GM10266 (cell line): ENCODE measurements around the gene COL15A1.

ENCODE experiments used
- DNase-seq: peaks from one replicate; pipeline ENCODE4 v3.0.0; 2012; ENCODE audit errors: extremely low spot score
- TF ChIP-seq, protein P1 (sequence below): IDR thresholded peaks from 2 replicates; pipeline ENCODE4 v1.5.1; 2012; ENCODE audit warnings: mild to moderate bottlenecking, low read depth; ENCODE audit not compliant: control insufficient read depth, insufficient read depth; ENCODE audit errors: missing control alignments

The COL15A1 gene

DNA sequence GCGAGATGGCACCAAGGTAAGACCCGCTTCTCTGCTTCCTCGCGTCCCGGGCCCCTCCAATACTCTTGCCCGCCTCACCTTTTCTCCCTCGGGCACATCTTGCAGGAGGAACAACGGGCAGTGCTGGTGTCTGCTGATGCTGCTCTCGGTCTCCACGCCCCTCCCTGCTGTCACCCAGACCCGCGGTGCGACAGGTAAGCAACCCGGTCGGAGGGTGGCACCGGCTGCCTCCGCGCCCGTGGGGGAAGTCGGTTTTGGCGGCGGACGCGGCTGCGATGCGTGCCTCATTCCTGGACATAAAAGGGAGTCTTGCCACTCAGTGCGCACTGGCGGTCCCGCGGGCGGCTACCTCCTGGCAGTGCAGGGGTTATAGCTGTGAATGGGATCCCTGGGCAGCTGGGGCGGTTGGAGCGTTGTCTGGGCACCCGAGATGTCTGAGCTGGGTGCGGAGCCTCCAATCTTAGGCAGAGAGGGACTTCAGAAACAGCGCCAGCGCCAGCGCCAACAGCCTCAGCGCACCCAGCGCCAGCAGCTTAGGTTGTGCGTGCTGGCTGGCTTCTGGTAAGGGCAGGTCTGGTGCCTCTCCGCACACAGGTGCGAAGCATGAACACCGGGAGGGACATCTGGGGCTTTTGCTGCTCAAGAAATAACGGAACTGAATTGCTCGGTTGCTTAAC, 488 bp downstream of the COL15A1 start:
- no peak for DNase-seq

DNA sequence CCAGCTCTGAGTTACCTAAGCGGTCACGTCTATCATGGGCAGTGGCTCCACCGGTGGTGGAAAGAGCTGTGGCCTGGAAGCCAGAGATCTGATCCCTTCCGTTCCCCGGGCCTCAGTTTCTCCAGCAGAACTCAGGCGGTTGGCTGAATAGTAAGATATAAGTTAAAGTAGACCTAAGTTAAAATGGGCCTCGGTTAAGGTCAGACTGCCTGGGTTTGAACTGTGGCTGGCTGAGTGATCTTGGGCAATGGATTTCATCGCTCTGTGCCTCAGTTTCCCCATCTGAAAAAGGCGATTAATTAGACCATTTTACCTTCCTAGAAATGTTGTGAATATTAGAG, 997 bp downstream of the COL15A1 start:
- TF ChIP-seq, protein P1, sequence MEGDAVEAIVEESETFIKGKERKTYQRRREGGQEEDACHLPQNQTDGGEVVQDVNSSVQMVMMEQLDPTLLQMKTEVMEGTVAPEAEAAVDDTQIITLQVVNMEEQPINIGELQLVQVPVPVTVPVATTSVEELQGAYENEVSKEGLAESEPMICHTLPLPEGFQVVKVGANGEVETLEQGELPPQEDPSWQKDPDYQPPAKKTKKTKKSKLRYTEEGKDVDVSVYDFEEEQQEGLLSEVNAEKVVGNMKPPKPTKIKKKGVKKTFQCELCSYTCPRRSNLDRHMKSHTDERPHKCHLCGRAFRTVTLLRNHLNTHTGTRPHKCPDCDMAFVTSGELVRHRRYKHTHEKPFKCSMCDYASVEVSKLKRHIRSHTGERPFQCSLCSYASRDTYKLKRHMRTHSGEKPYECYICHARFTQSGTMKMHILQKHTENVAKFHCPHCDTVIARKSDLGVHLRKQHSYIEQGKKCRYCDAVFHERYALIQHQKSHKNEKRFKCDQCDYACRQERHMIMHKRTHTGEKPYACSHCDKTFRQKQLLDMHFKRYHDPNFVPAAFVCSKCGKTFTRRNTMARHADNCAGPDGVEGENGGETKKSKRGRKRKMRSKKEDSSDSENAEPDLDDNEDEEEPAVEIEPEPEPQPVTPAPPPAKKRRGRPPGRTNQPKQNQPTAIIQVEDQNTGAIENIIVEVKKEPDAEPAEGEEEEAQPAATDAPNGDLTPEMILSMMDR: no peak
- DNase-seq: no peak

More for the DNA sequence above, 488 bp downstream of the COL15A1 start:
- TF ChIP-seq, protein P1: no peak

DNA sequence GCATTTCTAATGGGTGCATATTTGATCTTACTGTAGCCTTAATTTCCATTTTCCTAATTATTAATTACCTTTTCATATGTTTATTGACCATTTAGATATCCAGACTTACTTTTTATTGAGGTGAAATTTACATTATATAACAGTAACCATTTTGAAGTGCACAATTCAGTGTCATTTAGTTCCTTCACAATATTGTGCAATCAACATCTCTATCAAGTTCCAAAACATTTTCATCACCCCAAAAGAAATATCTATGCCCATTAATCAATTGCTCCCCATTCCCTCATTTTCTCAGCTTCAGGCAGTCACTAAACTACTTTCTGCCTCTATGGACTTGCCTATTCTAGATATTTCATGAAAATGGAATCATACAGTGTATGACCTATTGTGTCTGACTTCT, 5.9 kb downstream of the COL15A1 start:
- no peak for DNase-seq
- TF ChIP-seq, protein P1: no peak

DNA sequence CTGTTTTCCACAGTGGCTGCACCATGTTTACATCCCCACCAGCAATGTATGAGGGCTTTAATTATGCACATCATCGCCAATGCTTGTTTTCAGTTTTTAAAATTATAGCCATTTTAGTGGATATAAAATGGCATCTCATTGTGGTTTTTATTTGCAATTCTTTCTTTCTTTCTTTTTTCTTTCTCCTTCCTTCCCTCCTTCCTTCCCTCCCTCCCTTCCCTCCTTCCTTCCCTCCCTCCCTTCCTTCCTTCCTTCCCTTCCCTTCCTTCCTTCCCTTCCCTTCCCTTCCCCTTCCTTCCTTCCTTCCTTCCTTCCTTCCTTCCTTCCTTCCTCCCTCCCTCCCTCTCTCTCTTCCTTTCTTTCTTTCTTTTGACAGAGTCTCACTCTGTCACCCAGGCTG, 6.6 kb downstream of the COL15A1 start:
- TF ChIP-seq, protein P1: no peak
- no peak for DNase-seq

DNA sequence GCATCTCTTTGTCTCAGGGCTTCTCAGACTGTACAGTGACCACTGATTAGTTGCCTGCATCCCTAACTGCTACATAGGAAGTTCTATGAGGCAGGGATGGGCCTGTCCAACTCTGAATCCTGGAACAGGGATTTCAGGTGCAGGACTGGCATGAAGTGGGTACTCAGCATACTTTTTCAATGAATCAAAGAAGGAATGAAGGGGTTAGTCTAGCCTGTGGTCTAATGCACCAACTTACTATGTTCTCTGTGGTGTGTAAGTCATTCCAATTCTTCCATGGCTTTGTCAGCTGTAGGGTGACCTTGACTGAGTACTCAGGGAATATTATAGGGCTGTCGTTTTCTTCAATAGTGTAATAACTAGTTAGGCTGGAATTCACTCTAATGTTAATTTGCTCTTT, 8.3 kb downstream of the COL15A1 start:
- TF ChIP-seq, protein P1: no peak
- no peak for DNase-seq

DNA sequence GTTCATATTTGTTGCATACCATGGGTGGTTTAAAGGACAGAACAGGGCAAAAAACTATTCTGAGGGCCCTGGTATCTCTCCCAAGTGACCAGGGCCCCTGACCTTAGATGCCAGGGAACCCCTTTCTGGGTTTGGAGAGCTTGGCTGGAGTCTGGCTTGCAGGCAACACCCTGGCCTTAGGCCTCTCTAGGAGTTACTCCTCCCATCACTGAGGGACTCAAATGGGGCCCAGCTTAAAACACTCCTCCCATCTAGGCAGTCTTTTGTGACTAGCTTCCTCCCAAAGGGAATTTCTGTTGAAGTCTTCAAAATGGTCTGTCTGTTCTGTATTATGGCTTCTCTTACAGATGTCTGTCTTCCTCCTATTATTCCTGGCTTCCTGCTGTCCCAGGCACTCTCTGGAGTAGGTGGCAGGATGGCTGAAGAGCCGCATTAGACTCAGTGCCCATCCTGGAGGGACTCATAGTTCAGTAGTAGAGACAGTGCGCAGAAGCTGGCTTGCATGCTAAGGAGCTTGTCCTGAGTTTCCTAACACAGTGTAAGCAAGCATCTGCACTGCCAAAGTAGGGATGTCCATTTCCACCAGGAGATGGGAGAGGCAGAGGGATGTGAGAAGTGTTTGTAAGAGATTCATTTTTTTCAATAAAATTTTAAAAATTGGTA, 10.0 kb downstream of the COL15A1 start:
- DNase-seq: no peak

DNA sequence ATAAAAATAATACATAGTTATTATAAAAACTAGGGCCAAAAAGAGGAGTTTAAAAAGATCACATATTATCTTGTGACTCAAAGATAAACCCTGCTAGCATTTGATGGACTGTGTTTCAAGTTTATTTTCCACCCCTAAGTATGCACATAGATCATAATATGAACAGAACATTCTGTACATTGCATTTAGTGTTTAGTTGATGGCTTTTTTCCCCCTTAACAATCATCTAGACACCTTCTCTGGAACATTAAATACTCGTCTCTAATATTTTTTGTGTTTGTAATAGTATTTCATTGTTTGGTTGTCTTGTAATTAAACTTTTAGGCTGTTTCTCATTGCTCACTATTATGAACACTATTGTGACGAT, 10.5 kb downstream of the COL15A1 start:
- DNase-seq: no peak
- TF ChIP-seq, protein P1: no peak

More for the DNA sequence above, 10.0 kb downstream of the COL15A1 start:
- TF ChIP-seq, protein P1: no peak
